HG02763 (cell line): Measurements from ENCODE around the gene OLR1.

Experiments used
- ATAC-seq: cut with Tn5 transposase; IDR thresholded peaks from one replicate; pipeline ENCODE4 v1.9.1; 2021; ENCODE audit warnings: mild to moderate bottlenecking, moderate library complexity; ENCODE audit not compliant: unreplicated experiment

OLR1 gene

GRCh38 chr12:10154145-10154496 is 17.8 kb downstream of the OLR1 start:
- no peak for ATAC-seq

GRCh38 chr12:10153271-10154144 is 18.4 kb downstream of the OLR1 start:
- peak; percentile 61 for ATAC-seq

- ATAC-seq = no peak
Measured at GRCh38 chr12:10151621-10152020, 20.3 kb downstream of the OLR1 start.

GRCh38 chr12:10147714-10148403 is 24.1 kb downstream of the OLR1 start:
- ATAC-seq = no peak

GRCh38 chr12:10142976-10143589 is 28.8 kb downstream of the OLR1 start:
- no peak for ATAC-seq

- no peak for ATAC-seq
Measured at GRCh38 chr12:10140001-10140400, 31.9 kb downstream of the OLR1 start.

GRCh38 chr12:10136637-10137205 is 35.2 kb downstream of the OLR1 start:
- no peak for ATAC-seq

GRCh38 chr12:10135126-10135525 is 36.8 kb downstream of the OLR1 start:
- no peak for ATAC-seq

GRCh38 chr12:10132850-10133370 is 39.0 kb downstream of the OLR1 start:
- ATAC-seq = no peak

- no peak for ATAC-seq
Measured at GRCh38 chr12:10131111-10131690, 40.7 kb downstream of the OLR1 start.

GRCh38 chr12:10130042-10130441 is 41.9 kb downstream of the OLR1 start, which contains the start of gene CLEC7A:
TSS of gene CLEC7A (minus strand) at chr12:10130199. CDS start at chr12:10130082, 117 bp downstream.
- no peak for ATAC-seq

GRCh38 chr12:10128687-10129086 is 43.2 kb downstream of the OLR1 start:
- ATAC-seq = no peak

GRCh38 chr12:10126413-10126812 is 45.5 kb downstream of the OLR1 start:
- no peak for ATAC-seq

- no peak for ATAC-seq
Measured at GRCh38 chr12:10122689-10123088, 49.2 kb downstream of the OLR1 start.

- no peak for ATAC-seq
Measured at GRCh38 chr12:10121278-10121677, 50.7 kb downstream of the OLR1 start.

GRCh38 chr12:10119066-10119465 is 52.9 kb downstream of the OLR1 start:
- ATAC-seq = no peak

GRCh38 chr12:10115890-10116289 is 56.0 kb downstream of the OLR1 start:
- ATAC-seq = no peak

GRCh38 chr12:10115311-10115710 is 56.6 kb downstream of the OLR1 start:
- no peak for ATAC-seq

GRCh38 chr12:10113920-10114319 is 58.0 kb downstream of the OLR1 start:
- no peak for ATAC-seq

GRCh38 chr12:10113075-10113474 is 58.9 kb downstream of the OLR1 start:
- no peak for ATAC-seq

- no peak for ATAC-seq
Measured at GRCh38 chr12:10111451-10111850, 60.5 kb downstream of the OLR1 start.
